ENCODE data around the gene ZNF775. TPM values are rescaled to one million over a fixed set of nuclear protein-coding genes. Genes with fewer than 3 reads are reported as not detected.
A peak's percentile ranks its signal among the peaks of the same experiment; 100 is the strongest.

ZNF775 gene
- polyA plus RNA-seq (ENCODE audit: insufficient read length) = 9.3 TPM

DNA sequence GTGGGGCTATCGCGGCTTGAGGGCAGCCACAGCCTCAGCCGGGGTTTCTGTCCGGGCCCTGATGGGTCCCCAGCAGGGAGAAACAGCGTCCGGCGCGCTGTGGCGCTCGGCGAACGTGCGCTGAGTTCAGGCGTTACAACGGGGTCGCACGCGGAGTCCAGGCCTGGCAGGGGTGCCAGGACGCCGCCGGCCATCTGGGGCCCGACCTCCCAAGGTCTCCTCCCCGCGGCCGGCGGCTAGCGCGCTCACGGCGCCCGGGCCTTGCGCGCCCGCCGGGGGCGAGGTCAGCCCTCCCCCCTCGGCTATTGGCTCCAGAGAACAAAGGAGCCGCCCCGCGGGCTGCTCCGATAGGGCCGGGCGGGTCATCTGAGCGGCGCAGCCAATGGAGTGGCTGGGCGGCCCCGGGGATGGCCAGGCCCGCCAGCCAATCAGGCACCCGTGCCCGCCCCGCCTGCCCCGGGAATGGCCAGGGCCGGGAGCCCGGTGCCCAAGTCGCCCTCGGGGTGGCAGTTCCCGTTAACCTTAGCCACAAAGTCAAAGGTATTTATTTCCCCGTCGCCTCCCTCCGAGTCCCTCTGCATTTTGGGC, at the start of gene ZNF775:
Gene ZNF775 (plus strand): TSS at position 478 of the 588 bp plus-strand sequence. CDS start 9,141 bp downstream, outside the sequence.
- DNase-seq = peak; percentile 96

DNA sequence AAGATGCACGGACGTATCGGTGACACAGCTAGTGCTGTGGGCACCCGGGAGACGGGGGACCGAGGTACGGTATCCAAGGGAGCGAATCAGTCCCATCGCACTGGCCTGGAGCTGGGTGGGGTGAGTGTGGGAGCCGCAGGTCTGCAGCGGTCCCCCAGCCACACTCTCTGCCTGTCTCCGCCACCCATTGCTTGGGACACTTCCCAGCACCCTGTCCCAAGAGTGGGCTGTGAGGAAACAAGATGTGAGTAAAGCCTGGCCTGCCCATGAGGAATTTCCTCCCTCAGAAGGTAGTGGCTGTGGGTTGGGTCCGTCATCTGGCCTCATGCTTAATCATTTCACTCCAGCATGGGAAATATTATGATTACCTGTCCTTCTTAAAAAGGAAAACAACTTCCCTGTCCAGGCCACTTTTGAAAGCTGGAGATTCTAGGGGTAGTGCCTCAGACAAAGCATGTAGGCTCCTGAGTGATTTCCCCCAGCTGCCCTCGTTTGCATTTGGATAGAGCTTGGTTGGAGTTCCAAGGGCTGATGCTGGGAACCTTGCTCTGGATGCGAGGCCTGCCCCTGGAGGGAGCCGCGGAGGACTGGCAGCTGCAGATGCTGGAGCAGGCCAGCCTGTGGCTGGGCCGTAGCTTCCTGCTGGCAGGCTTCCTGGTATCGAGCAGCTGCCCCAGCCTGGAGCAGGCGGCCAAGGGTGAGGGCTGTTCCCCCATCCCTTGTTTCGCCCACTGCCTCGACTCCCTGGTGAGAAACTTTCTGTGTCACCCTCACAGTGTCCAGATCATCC, 49.6 kb upstream of the ZNF775 start:
- peak; percentile 28 for DNase-seq

DNA sequence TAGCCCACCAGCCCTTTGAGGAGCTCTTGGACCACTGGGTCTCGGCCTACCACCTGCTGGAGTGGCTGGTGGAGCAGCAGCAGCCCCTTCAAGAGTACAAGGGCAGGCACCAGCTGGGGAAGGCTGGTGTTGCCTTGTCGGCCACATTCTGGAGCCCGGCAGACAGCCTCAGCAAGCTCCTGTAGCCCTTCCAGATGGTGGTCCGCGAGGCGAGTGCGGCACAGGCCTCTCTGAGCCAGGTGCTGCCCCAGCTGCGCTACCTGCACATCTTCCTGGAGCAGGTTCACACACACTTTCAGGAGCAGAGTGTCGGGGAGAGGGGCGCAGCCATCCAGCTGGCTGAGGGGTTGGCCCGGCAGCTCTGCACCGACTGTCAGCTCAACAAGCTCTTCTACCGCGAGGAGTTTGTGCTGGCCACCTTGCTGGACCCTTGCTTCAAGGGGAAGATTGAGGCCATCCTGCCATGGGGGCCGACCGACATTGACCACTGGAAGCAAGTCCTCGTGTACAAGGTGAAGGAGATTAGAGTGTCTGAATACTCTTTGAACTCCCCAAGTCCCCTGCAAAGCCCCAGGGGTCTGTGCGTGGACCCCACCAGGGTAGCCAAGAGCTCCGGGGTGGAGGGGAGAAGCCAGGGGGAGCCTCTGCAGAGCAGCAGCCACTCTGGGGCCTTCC, 48.8 kb upstream of the ZNF775 start:
- no peak for DNase-seq

DNA sequence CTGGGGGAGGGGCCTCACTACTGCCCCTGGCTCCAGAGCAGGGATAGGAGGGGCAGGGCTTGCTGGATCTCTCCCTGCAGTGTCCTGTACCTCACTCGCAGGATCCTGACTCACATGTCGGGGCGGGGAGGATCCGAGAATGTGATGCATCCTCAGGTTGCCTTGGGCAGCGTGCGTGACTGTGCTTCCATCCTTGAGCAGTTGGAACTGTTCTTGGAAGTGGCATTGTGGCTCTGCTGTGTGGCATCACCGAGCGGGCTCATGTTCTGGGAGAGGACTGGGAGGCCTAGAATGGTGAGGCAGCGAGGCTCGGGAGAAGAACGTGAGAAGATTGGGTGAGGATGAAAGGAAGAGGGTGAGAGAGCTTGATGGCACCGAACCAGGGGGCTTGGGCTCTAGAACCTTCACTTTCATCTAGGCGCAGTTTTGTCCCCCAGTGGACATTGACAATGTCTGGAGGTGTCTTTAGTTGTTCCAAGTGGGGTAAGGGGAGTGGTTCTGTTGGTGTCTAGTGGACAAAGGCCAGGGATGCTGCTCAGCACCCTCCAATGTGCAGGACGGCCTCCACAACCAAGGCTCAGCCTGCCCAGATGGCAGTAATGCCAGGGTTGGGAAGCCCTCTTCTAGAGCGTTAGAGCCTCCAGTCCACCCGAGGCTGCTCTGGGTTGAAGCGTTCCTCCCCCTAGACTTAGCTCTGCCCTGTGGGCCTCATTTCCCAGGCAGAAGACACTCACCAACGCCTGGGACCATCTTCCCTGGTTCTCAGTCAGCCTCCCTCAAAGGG, 46.1 kb upstream of the ZNF775 start:
- no peak for DNase-seq

DNA sequence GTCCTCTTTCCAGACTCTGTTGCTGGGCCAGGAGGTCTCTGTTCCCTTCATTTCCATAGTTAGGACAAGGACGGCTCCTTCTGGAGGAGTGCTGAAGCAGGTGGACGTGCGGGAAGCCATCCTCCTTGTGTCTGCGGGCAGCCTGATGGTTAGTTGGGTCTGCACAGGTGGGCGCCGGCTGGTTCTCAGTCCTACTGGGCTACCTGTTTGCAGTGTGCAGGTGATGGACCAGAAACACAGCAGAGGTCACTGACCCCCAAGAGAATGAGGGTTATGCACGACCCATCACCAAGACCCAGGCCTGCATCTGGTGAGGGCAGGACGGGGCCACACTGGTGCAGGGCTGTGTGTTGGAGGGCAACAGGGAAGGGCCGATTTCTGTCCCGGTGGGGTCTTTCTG, 45.5 kb upstream of the ZNF775 start:
- no peak for DNase-seq

DNA sequence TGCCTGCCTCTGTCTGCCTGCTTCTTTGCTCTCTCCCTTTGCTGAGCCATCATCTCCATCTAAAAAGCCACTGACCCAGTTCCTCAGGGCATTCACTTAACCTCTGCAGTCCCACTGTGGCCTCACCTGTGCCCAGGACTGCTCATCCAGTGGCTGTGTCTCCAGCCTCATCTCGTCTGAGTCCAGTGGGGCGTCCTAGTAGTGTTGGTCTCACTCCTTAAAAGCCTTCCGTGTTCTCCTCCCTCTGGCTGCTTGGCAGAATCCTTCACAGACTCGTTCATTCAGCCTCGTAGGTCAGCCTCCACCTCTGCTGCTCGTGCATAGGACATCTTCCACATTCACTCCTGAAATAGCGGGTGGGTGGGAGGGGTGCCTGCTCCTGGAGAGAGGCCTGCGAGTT, 45.0 kb upstream of the ZNF775 start:
- no peak for DNase-seq

DNA sequence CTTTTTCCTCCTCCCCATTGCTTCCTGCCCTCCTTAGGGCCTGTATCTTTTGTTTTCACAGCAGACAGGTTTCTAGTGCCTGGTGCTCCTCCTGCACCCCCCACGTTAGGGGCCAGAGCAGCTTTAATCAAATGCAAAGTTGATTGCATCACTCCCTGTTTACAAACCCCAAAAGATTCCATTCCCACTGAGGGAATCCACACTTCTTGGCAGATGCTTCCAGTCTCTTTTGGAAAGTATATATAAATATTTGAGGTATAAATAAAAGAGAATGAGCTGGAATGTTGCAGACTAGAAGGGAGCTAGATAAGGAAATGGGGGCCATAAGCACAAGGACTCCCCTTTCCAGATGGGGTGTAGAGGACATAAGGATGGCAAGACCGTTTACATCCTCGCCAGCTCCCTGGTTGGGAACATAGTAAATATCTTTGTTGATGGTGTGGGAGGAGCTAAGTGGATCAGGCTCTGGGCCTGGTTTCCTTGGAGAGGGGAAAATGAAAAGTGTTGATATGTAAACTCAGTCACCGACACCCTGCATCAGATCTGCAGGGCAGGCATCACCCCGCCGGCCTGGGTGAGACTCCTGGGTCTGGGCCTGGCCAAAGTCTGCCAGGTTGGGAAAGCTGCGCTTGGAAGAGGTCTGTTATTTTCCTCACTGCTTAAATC, 43.9 kb upstream of the ZNF775 start:
- DNase-seq = no peak

DNA sequence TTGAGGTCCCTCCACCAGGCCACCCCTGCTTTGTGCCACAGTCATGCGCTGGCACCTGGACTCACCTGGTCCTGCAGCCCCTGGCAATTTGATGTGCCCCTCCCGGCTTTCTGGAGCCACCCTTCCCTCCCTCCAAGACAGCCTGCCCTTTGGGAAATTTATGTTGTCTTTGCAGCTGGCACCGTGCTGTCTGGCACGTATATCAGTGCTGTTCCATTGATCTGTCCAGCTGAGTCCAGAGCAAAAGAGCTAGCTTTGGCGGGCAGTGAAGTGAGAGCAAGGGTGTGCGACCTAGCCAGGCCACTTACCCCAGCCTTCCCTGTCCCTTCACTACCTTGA, 43.4 kb upstream of the ZNF775 start:
- DNase-seq = no peak

DNA sequence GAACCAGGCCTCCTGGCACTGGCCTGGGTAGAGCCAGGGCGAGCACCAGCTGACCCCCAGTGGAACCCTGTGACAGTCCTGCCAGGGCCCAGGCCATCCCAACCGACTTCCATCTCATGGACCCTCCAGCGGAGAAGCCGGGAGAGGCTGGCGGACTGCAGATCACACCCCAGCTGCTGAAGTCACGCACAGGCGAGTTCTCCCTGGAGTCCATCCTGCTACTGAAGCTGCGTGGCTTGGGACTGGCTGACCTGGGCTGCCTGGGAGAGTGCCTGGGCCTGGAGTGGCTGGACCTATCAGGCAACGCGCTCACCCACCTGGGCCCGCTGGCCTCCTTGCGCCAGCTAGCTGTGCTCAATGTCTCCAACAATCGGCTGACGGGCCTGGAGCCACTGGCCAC, 42.4 kb upstream of the ZNF775 start:
- no peak for DNase-seq

DNA sequence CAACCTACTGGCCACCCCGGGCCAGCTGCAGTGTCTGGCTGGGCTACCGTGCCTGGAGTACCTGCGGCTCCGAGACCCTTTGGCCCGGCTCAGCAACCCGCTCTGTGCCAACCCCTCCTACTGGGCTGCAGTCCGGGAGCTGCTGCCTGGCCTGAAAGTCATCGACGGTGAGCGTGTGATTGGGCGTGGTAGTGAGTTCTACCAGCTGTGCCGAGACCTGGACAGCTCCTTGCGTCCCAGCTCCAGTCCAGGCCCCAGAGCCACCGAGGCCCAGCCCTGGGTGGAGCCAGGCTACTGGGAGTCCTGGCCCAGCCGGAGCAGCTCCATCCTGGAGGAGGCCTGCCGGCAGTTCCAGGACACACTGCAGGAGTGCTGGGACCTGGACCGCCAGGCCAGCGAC, 42.0 kb upstream of the ZNF775 start:
- DNase-seq = no peak

DNA sequence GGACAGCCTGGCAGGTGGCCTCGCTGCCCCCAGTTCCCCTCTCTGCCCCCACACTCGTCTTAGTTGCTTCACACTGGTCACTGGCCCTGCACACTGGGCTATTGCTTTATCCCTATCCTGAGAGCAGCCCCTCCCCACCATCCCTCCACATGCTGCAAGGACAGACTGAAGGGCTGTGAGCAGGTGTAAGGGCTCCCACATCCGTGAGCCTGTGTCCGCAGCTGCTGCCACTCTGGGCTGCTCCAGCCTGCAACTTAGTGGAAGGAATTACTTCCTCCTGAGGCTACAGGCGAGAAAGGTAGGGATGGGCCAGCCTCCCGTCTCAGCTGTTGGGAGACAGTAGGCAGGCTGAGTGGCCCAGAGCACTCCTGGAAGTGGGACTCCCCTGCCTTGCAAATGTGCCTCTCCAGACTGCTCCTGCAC, 41.5 kb upstream of the ZNF775 start:
- DNase-seq = no peak

DNA sequence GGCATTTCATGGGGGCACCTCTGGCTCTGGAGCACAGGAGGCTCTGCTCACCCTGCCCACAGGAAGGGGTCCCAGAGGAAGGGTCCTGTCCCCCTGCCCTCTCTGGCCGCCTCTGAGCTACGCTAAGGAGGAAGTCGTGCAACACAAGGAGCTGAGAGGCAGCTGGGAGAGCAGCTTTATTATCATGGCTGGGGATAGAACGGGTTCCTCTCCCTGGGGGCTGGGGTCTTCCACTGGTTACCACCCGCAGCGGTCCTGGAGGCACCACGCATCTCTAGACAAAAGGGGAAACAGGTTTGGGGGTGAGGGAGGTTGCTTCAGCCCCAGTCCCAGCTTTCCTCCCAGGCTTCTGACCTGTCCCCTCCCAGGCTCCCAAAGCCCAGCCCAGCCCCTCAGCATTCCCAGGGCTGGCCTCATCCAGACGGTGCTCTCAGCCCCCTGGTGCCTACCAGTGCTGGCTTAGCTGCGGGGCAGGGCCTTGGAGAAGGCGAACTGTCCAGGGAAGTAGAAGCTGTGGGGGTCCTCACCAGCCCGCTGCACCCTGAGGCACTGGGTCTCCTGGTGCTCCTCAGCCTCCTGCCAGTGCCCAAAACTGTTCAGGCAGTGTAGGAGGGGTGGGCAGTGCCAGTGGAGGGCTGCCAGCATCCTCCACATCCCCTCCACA, 40.8 kb upstream of the ZNF775 start:
- no peak for DNase-seq

DNA sequence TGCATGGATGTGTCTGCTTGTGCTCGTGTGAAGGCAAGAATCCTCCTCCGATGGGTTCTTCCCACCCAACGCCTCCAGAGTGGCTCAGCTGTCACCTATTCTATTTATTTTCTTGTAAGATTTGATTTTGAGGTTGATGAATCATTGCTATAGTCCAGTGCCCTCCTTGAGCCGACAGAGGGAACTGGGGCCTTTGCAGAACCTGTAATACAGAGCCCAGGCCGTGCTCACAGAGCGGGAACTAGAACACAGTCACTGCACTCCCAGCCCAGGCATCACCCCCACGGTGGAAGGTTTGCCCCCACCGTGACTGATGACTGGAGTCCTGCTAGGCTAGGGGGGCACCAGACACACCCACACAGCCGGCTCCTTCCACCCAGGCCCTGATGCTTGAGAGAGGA, 39.7 kb upstream of the ZNF775 start:
- DNase-seq = no peak

DNA sequence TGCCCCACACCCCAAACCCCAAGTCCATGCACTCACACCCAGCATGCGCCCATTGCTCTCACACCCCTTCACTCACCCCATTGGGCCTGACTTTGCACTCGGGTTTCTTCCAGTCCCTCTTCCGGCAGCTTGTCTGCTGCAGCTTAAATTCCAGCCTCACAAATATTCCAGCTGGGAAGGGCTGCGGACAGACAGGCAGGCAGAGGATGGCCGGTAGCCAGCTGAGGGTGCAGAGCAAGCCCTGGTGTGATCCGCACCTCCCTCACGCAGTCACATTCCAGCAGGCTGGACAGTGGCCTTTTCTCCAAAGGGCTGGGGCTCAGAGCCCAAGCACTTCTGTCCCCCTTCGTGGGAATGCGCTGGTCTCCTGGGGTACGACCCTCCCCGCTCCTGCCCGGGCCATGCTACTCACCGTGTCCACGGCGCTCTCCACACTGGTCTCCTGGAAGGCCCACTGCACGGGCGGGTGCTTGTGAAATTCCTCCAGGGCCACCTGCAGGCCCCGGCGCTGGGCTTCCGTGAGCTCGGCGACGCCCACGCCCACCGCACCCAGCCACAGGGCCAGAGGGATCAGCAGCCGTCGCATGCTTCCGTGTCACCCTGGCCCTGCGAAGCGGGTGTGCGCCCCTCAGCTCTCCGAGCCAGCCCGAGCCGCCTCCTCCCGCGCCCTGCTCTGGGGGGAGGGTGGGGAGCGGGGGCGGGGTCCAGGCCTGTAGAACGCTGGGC, 38.9 kb upstream of the ZNF775 start:
- no peak for DNase-seq

DNA sequence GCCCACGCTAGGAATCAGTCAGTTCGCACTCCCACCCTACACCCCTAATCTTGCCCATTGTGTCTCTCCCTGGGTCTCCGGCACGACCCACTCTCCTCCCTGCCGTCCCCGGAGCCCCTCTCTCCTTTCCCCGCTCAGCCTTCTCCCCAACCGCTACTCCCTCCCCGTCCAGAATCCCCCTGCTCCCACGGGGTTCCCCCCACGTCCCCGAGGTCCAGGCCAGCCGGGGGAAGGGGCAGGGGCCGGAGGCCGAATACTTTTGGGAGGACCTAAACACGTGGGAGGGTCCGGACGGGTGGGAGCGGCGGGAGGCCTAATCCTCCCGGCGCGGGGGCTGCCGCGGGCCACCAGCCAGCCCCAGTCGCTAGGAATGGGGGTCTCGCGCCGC, 38.3 kb upstream of the ZNF775 start:
- DNase-seq = no peak

DNA sequence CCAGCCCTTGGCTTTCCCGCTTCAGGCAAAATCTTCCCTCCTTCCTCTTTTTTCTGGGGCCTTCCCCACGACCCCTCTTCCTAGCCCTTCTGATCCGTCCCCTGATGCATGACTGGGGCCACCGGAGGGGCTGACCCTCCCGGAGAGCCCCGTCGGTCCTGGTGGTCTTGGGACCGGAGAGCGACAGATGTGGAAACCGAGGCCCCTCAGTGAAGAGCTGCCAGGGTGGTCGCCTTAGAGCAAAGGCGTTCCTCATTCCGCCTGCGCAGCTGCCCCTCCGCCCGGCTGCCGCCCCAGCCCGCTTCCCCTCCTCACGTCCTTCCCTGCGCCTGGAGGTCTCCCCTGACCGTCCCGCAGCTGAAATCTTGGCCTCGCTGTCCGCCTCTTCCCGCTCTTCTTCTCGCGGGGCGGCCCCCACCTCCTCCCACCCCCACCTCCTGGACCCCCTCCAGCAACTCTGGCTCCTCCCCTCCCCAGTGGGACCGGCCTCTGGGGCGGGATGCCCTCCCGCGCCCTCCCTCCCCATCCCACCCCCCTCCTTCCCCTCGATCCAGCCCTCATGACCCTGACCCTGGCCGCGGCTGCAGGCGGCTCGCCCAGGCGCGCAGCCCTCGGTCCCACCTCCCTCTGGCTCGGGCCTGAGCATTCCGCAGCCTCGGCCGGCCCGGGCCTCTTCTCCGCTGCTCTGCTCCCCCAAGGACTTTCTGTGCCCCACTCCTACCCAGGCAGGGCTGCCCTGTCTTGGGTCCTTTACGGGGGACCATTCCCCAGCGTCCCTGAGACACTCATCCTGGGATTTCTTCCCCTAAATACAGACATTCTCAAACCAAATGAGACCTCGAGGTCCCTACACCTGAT, 37.6 kb upstream of the ZNF775 start, which contains the start of gene RARRES2:
Gene RARRES2 (minus strand): TSS at position 367 of the 858 bp plus-strand sequence. CDS start 1,020 bp downstream, outside the sequence.
- DNase-seq = peak; percentile 47

DNA sequence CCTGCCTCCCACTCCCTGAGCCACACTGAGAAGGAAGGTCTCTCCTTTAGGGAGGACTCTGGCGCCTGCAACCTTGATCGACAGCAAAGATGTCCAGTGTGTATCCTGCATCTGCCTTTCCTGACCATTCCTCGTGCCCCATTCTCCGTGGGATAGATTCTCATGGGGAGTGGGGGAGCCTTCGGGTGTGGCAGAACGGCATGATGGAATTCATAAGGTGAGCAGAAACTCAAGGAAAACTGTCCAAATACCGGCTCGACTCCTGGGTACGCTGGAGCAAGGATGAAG, 37.1 kb upstream of the ZNF775 start:
- DNase-seq = no peak

DNA sequence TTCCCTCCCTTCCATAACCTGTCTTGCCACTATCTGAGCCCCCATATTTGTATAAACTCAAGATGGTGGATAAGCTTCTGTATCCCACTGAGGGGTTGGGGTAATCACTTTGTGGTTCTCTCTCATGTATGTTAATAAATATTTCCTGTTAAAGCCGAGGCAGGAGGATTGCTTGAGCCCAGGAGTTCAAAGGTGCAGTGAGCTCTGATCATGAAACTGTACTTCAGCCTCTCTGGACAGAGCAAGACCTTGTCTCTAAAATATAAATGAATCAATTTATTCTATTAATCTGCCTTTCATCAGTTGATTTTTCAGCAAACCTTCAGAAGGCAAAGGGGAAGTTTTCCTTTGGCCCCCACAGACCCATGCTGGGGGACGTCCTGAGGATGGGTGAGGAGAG, 35.9 kb upstream of the ZNF775 start:
- DNase-seq = no peak

DNA sequence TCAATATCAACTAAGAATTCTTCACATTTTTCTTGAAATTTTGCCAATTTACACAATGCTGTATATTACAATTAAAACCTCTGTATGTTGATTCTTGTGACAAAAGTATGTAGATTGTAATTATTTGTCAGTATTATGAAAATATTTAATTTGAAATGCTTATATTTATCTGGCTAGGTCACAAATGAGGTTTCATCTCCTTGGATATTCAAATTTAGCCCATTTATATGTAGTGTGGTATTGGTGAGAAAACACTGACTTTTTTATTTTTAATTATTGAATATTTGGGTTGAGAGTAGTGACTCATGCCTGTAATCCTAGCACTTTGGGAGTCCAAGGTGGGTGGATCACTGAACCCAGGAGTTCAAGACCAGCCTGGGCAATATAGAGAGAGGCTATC, 34.8 kb upstream of the ZNF775 start:
- no peak for DNase-seq

DNA sequence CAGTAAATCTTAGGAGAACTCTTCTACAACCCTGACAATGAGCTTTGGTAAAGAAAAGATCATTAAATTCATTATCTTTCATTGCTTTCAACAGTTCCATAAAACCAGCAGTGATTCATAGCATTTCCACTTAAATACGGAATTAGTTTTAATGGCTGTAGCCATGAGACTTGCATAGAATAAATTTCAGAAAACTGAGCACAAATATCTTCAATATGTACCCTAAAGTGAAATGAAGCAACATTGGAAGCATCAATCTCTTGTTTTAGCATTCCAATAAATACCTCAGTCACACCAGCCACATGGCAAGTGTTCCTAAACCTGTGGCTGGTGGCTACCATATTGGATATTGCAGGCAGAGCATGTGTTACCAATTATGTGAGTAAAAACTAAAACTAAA, 34.1 kb upstream of the ZNF775 start:
- DNase-seq = no peak

All from hindlimb muscle (tissue), 1 donor.